Karpas-422 (cell line): ENCODE results near the gene GRM4. TPM values are rescaled to one million over a fixed set of nuclear protein-coding genes. Genes with fewer than 3 reads are reported as not detected.

Source experiments
- DNase-seq: peaks from one replicate; pipeline ENCODE4 v3.0.0-alpha.2; 2015
- H2AFZ ChIP-seq: fragments of 200-600 bp; sonication (generic); 2 replicates; pipeline ENCODE4 v1.6.1; 2014; ENCODE audit warnings: antibody characterized with exemption, low read length, mixed read lengths
- H3K27ac ChIP-seq: fragments of 200-600 bp; sonication (generic); 2 replicates; pipeline ENCODE4 v1.5.1; 2014; ENCODE audit warnings: mild to moderate bottlenecking, low read length, moderate library complexity
- H3K27me3 ChIP-seq: fragments of 200-600 bp; sonication (generic); 2 replicates; pipeline ENCODE4 v1.6.1; 2014; ENCODE audit warnings: low read length, mixed read lengths
- H3K36me3 ChIP-seq: fragments of 200-600 bp; sonication (generic); 2 replicates; pipeline ENCODE4 v1.6.1; 2014; ENCODE audit warnings: low read length, mixed read lengths; ENCODE audit not compliant: insufficient read depth
- H3K4me1 ChIP-seq: fragments of 200-600 bp; sonication (generic); 2 replicates; pipeline ENCODE4 v1.6.1; 2014; ENCODE audit warnings: mild to moderate bottlenecking, low read length, mixed read lengths
- H3K4me2 ChIP-seq: fragments of 200-600 bp; sonication (generic); 2 replicates; pipeline ENCODE4 v1.6.1; 2014; ENCODE audit warnings: low read length, low read depth, mild to moderate bottlenecking; ENCODE audit not compliant: poor library complexity, severe bottlenecking
- H3K4me3 ChIP-seq: fragments of 200-600 bp; sonication (generic); 2 replicates; pipeline ENCODE4 v1.5.1; 2014; ENCODE audit warnings: mild to moderate bottlenecking, antibody characterized with exemption, low read length, mixed read lengths
- H3K79me2 ChIP-seq: fragments of 200-600 bp; sonication (generic); 2 replicates; pipeline ENCODE4 v1.6.1; 2014; ENCODE audit warnings: mild to moderate bottlenecking, low read length, mixed read lengths
- H3K9ac ChIP-seq: fragments of 200-600 bp; sonication (generic); 2 replicates; pipeline ENCODE4 v1.6.0; 2014; ENCODE audit warnings: low read length
- H3K9me2 ChIP-seq: fragments of 200-600 bp; sonication (generic), shearing (Covaris generic); replicated peaks from 2 replicates; pipeline ENCODE4 v1.6.0; 2014; ENCODE audit warnings: mild to moderate bottlenecking, low read length, moderate library complexity; ENCODE audit not compliant: insufficient read depth
- H3K9me3 ChIP-seq: fragments of 300-700, 200-600 bp; sonication (generic); 2 replicates; pipeline ENCODE4 v1.6.1; 2014; ENCODE audit warnings: low read length, mixed read lengths
- H4K20me1 ChIP-seq: fragments of 200-600 bp; sonication (generic); 2 replicates; pipeline ENCODE4 v1.6.1; 2014; ENCODE audit warnings: mild to moderate bottlenecking, antibody characterized with exemption, low read length, low read depth; ENCODE audit not compliant: insufficient read depth
- total RNA-seq: library from RNA; depleted of rRNA; stranded (reverse); fragments of >200 nt; shearing (Covaris generic); gene quantifications from 2 replicates; pipeline ENCODE4 v1.2.3, GENCODE V29; 2014; ENCODE audit warnings: low replicate concordance

Gene GRM4
- total RNA-seq, 1 experiment from 2014 or later, result not detected

- peaks cover 22% of the 10 kb centered on the region for H3K4me1 ChIP-seq
- no peaks in the 10 kb centered on the region for H3K9me3 ChIP-seq
- no peaks in the 10 kb centered on the region for H4K20me1 ChIP-seq
- H3K27me3 ChIP-seq, result no peaks in the 10 kb centered on the region
- no peaks in the 10 kb centered on the region for H3K79me2 ChIP-seq
- no peak overlapping the region for H3K9ac ChIP-seq
- DNase-seq, result no peak
- H2AFZ ChIP-seq, result no peak overlapping the region
- H3K4me3 ChIP-seq, result no peak overlapping the region
- H3K4me2 ChIP-seq, result no peak overlapping the region
- no peak overlapping the region for H3K27ac ChIP-seq
- no peaks in the 10 kb centered on the region for H3K9me2 ChIP-seq
- no peaks in the 10 kb centered on the region for H3K36me3 ChIP-seq
These were observed 110.7 kb downstream of the GRM4 start for GRCh38 chr6:34035161-34035560.

DNA sequence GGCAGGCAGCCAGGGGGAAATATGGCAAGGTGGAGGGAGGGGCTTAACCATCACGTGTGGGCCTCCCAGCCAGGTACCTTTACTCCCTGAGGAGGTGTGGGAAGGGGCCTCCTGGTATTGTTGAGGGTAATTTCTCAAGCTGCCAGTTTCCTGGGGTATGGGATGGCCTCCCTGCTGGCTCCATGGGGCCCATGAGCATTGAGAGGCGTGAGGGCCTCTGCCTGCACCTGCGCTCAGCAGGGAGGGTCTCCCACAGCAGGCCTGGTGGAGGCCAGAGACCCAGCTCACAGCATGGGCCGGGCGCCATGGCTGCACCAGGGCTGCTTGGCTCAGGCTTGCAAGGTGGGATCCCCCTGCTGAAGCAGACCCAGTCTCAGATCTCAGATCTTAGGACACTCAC is 113.0 kb downstream of the GRM4 start:
- Histone ChIP-seq H3K4me2 (no peak overlapping the region), H4K20me1 (no peaks in the 10 kb centered on the region), H3K27ac (no peak overlapping the region), H3K79me2 (no peaks in the 10 kb centered on the region), H3K4me1 (peaks cover 22% of the 10 kb centered on the region), H3K9ac (no peak overlapping the region), H2AFZ (no peak overlapping the region), H3K36me3 (no peaks in the 10 kb centered on the region), H3K4me3 (no peak overlapping the region), H3K27me3 (no peaks in the 10 kb centered on the region), H3K9me3 (no peaks in the 10 kb centered on the region), H3K9me2 (no peaks in the 10 kb centered on the region)
- DNase-seq, result no peak

GRCh38 chr6:34031625-34032383 is 114.1 kb downstream of the GRM4 start:
- Histone ChIP-seq H3K4me2 (no peak overlapping the region), H3K4me3 (no peak overlapping the region), H3K27me3 (no peaks in the 10 kb centered on the region), H3K9me3 (no peaks in the 10 kb centered on the region), H3K9ac (no peak overlapping the region), H4K20me1 (no peaks in the 10 kb centered on the region), H2AFZ (no peak overlapping the region), H3K4me1 (peaks cover 17% of the 10 kb centered on the region), H3K27ac (no peak overlapping the region), H3K79me2 (no peaks in the 10 kb centered on the region), H3K9me2 (no peaks in the 10 kb centered on the region), H3K36me3 (no peaks in the 10 kb centered on the region)
- DNase-seq, result peak; percentile 50

DNA sequence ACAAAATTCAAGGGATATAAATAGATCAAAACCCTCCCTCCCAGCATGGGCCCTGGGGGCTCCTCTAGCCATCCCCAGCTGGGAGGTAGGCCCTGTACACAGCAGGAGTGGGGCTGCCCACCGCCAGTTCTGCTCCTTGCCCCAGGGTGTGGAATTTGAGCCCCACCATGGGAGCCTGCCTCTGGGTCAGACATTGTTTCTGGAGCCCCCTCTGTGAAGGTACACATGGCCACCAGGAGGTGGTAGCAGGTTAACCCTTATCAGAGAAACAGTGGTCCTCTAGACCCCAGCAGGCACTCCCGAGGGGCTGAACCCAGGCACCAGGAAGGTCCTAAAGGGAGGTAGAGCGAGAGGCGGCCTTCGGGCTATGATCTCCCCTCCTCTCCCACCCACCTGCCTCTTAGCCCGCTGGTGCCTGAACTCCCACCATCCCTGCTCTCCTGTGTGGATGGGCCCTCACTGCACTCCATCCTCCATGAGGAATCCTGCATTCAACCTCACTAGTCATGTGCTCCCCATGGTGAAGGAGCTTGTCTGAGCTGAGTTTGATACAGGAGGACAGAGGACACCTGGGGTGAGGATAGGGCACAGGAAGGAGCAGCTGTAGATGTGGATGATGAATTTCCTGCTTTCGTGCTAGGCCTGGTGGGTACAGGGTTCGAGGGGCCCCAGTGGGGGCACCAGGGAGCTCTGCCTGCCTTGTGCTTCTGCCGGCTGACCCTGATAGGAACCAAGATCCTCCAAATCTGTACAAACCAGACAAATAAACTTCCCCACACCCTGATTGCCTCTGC is 114.9 kb downstream of the GRM4 start:
- H3K9ac ChIP-seq, result no peak overlapping the region
- H3K4me2 ChIP-seq, result no peak overlapping the region
- no peaks in the 10 kb centered on the region for H3K36me3 ChIP-seq
- H3K9me3 ChIP-seq, result no peaks in the 10 kb centered on the region
- peaks cover 13% of the 10 kb centered on the region for H3K4me1 ChIP-seq
- no peaks in the 10 kb centered on the region for H4K20me1 ChIP-seq
- H2AFZ ChIP-seq, result no peak overlapping the region
- H3K4me3 ChIP-seq, result no peak overlapping the region
- DNase-seq, result no peak
- no peaks in the 10 kb centered on the region for H3K79me2 ChIP-seq
- no peaks in the 10 kb centered on the region for H3K27me3 ChIP-seq
- no peak overlapping the region for H3K27ac ChIP-seq
- H3K9me2 ChIP-seq, result no peaks in the 10 kb centered on the region

- Histone ChIP-seq H3K9me3 (no peaks in the 10 kb centered on the region), H3K36me3 (no peaks in the 10 kb centered on the region), H3K9ac (no peak overlapping the region), H3K4me1 (peaks cover 13% of the 10 kb centered on the region), H3K27me3 (no peaks in the 10 kb centered on the region; the same call in 1 of the 2 replicates), H2AFZ (no peak overlapping the region), H3K4me2 (no peak overlapping the region), H3K27ac (no peak overlapping the region), H3K9me2 (no peaks in the 10 kb centered on the region), H4K20me1 (no peaks in the 10 kb centered on the region), H3K4me3 (no peak overlapping the region), H3K79me2 (no peaks in the 10 kb centered on the region)
- no peak for DNase-seq
These were observed 116.2 kb downstream of the GRM4 start for GRCh38 chr6:34029489-34030280.

- Histone ChIP-seq H3K4me3 (no peak overlapping the region), H3K4me2 (no peak overlapping the region), H3K27ac (no peak overlapping the region), H3K9me2 (no peaks in the 10 kb centered on the region), H4K20me1 (no peaks in the 10 kb centered on the region), H3K9me3 (no peaks in the 10 kb centered on the region), H3K4me1 (peaks cover 13% of the 10 kb centered on the region), H3K36me3 (no peaks in the 10 kb centered on the region), H2AFZ (no peak overlapping the region), H3K9ac (no peak overlapping the region), H3K27me3 (no peaks in the 10 kb centered on the region; the same call in 1 of the 2 replicates), H3K79me2 (no peaks in the 10 kb centered on the region)
- no peak for DNase-seq
These were observed 117.1 kb downstream of the GRM4 start for GRCh38 chr6:34028691-34029360.

DNA sequence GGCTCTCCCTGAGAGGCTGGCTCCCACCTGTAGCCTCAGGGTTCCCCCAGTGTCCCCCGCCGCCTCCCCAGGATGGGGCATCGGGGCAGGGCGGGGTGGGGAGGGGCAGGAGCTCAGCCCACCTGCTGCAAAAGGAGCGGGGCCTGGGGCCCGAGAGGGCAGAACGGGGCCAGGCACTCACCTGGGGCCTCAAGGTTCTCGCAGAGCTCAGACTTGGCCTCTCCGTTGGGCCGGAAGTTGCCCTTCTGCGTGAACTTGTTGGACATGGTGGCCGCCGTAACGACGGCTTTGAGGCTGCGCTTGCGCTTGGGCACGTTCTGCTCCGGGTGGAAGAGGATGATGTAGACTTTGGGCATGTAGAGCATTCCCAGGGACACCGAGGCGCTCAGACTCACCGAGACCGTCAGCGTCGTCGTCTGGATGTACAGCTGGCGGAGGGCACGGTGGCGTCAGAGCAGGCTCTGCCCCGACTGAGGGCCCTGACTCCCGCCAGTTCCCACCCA is 117.9 kb downstream of the GRM4 start:
- H3K4me2 ChIP-seq, result no peak overlapping the region
- no peak for DNase-seq
- H3K9me3 ChIP-seq, result no peaks in the 10 kb centered on the region
- H3K36me3 ChIP-seq, result no peaks in the 10 kb centered on the region
- no peak overlapping the region for H3K27ac ChIP-seq
- no peaks in the 10 kb centered on the region for H4K20me1 ChIP-seq
- H3K9ac ChIP-seq, result no peak overlapping the region
- H3K4me3 ChIP-seq, result no peak overlapping the region
- H3K27me3 ChIP-seq, result no peaks in the 10 kb centered on the region; the same call in 1 of the 2 replicates
- no peak overlapping the region for H2AFZ ChIP-seq
- H3K9me2 ChIP-seq, result no peaks in the 10 kb centered on the region
- no peaks in the 10 kb centered on the region for H3K79me2 ChIP-seq
- peaks cover 13% of the 10 kb centered on the region for H3K4me1 ChIP-seq
